H9 (cell line): ENCODE data around the gene KAZALD1. TPM values are rescaled to one million over a fixed set of nuclear protein-coding genes. Genes with fewer than 3 reads are reported as not detected.

Source experiments
- DNase-seq: peaks from one replicate; pipeline ENCODE4 v3.0.0-alpha.2; 2017
- H2AFZ ChIP-seq: one replicate; pipeline ENCODE4 v1.6.1; 2013; ENCODE audit warnings: mild to moderate bottlenecking, low read length, control low read depth, moderate library complexity
- H2AK5ac ChIP-seq: 2 replicates; pipeline ENCODE4 v1.6.1; 2013; ENCODE audit warnings: low read length, control low read depth, mixed read lengths; ENCODE audit not compliant: insufficient read length
- H2BK120ac ChIP-seq: one replicate; pipeline ENCODE4 v1.6.1; 2013; ENCODE audit warnings: low read depth, mild to moderate bottlenecking, low read length, control low read depth, inconsistent platforms; ENCODE audit not compliant: poor library complexity, severe bottlenecking
- H2BK12ac ChIP-seq: 2 replicates; pipeline ENCODE4 v1.6.1; 2013; ENCODE audit warnings: low read length, control low read depth, mixed read lengths, low read depth; ENCODE audit not compliant: insufficient read length
- H2BK15ac ChIP-seq: 2 replicates; pipeline ENCODE4 v1.6.1; 2013; ENCODE audit warnings: low read depth, low read length, control low read depth
- H2BK20ac ChIP-seq: one replicate; pipeline ENCODE4 v1.6.1; 2013; ENCODE audit warnings: low read depth, mild to moderate bottlenecking, low read length, control low read depth, inconsistent platforms; ENCODE audit not compliant: poor library complexity, severe bottlenecking
- H2BK5ac ChIP-seq: 2 replicates; pipeline ENCODE4 v1.6.1; 2013; ENCODE audit warnings: low read length, control low read depth, mixed read lengths; ENCODE audit not compliant: insufficient read length
- H3K14ac ChIP-seq: 2 replicates; pipeline ENCODE4 v1.6.1; 2013; ENCODE audit warnings: low read length, control low read depth; ENCODE audit not compliant: insufficient read depth
- H3K18ac ChIP-seq: 2 replicates; pipeline ENCODE4 v1.6.1; 2013; ENCODE audit warnings: low read depth, mild to moderate bottlenecking, mixed read lengths, low read length, control low read depth; ENCODE audit not compliant: insufficient read length
- H3K23ac ChIP-seq: 2 replicates; pipeline ENCODE4 v1.6.1; 2013; ENCODE audit warnings: low read length, control low read depth, mixed read lengths, low read depth; ENCODE audit not compliant: insufficient read length
- H3K23me2 ChIP-seq: 2 replicates; pipeline ENCODE4 v1.6.1; 2013; ENCODE audit warnings: low read depth, mild to moderate bottlenecking, mixed read lengths, low read length, control low read depth; ENCODE audit not compliant: insufficient read length, poor library complexity, severe bottlenecking
- H3K27ac ChIP-seq: 2 replicates; pipeline ENCODE4 v1.5.1; 2013; ENCODE audit warnings: low read length, control low read depth, mixed read lengths, low read depth; ENCODE audit not compliant: insufficient read length
- H3K27me3 ChIP-seq: 2 replicates; pipeline ENCODE4 v1.6.1; 2013; ENCODE audit warnings: low read length, control low read depth, inconsistent platforms; ENCODE audit not compliant: insufficient read depth
- H3K4ac ChIP-seq: 2 replicates; pipeline ENCODE4 v1.6.1; 2013; ENCODE audit warnings: low read depth, mild to moderate bottlenecking, control low read depth, inconsistent platforms, low read length, moderate library complexity
- H3K4me1 ChIP-seq: 2 replicates; pipeline ENCODE4 v1.6.1; 2013; ENCODE audit warnings: low read length, control low read depth, inconsistent platforms; ENCODE audit not compliant: insufficient read depth
- H3K4me2 ChIP-seq: 2 replicates; pipeline ENCODE4 v1.6.1; 2013; ENCODE audit warnings: low read length, control low read depth, mixed read lengths; ENCODE audit not compliant: insufficient read length, insufficient read depth
- H3K56ac ChIP-seq: 2 replicates; pipeline ENCODE4 v1.6.1; 2013; ENCODE audit warnings: low read depth, mild to moderate bottlenecking, mixed read lengths, low read length, control low read depth; ENCODE audit not compliant: insufficient read length
- H3K79me1 ChIP-seq: 2 replicates; pipeline ENCODE4 v1.6.1; 2013; ENCODE audit warnings: low read depth, mild to moderate bottlenecking, moderate library complexity, low read length, control low read depth, inconsistent platforms; ENCODE audit not compliant: insufficient read depth, poor library complexity, severe bottlenecking
- H3K79me2 ChIP-seq: 2 replicates; pipeline ENCODE4 v1.6.1; 2013; ENCODE audit warnings: low read length, control low read depth, inconsistent platforms; ENCODE audit not compliant: insufficient read depth
- H3K9ac ChIP-seq: 2 replicates; pipeline ENCODE4 v1.6.1; 2013; ENCODE audit warnings: low read length, control low read depth, mixed read lengths; ENCODE audit not compliant: insufficient read length; ENCODE audit errors: extremely low read depth
- H3K9me3 ChIP-seq: one replicate; pipeline ENCODE4 v1.6.1; 2013; ENCODE audit warnings: low read depth, low read length, inconsistent platforms; ENCODE audit not compliant: control insufficient read depth
- H3T11ph ChIP-seq: one replicate; pipeline ENCODE4 v1.6.1; 2013; ENCODE audit warnings: mild to moderate bottlenecking, low read length, control low read depth, inconsistent platforms
- H4K20me1 ChIP-seq: one replicate; pipeline ENCODE4 v1.6.1; 2013; ENCODE audit not compliant: control insufficient read depth, insufficient read length, insufficient read depth
- H4K5ac ChIP-seq: 2 replicates; pipeline ENCODE4 v1.6.1; 2013; ENCODE audit warnings: low read depth, mild to moderate bottlenecking, mixed read lengths, low read length, control low read depth; ENCODE audit not compliant: insufficient read length
- H4K8ac ChIP-seq: replicated peaks from 2 replicates; pipeline ENCODE4 v1.6.1; 2013; ENCODE audit warnings: low read length, control low read depth, mixed read lengths, low read depth; ENCODE audit not compliant: insufficient read length
- H4K91ac ChIP-seq: 2 replicates; pipeline ENCODE4 v1.6.1; 2013; ENCODE audit warnings: low read depth, mild to moderate bottlenecking, moderate library complexity, mixed read lengths, low read length, control low read depth; ENCODE audit not compliant: insufficient read length
- H3K27ac Mint-ChIP-seq, 3 experiments: 2 replicates in 2 of 3; 3 replicates in 1 of 3; pipeline ENCODE4 v1.8.0; 2020 to 2021; ENCODE audit warnings: mixed read lengths in 3 of 3, mild to moderate bottlenecking in 1 of 3, moderate library complexity in 1 of 3
- H3K27me3 Mint-ChIP-seq: 2 replicates; pipeline ENCODE4 v1.8.0; 2021; ENCODE audit warnings: low read depth, mild to moderate bottlenecking, moderate library complexity, mixed read lengths
- H3K36me3 Mint-ChIP-seq, 3 experiments: 2 replicates in 2 of 3; 3 replicates in 1 of 3; pipeline ENCODE4 v1.8.0; 2020 to 2021; ENCODE audit warnings: low read depth in 3 of 3, mixed read lengths in 3 of 3; ENCODE audit not compliant: insufficient read depth in 1 of 3
- H3K4me1 Mint-ChIP-seq, 2 experiments: 2 replicates each; pipeline ENCODE4 v1.8.0; 2020; ENCODE audit warnings: mixed read lengths in 2 of 2
- H3K4me3 Mint-ChIP-seq, 2 experiments: 2 replicates in 1 of 2; 3 replicates in 1 of 2; pipeline ENCODE4 v1.8.0; 2020 to 2021; ENCODE audit warnings: mild to moderate bottlenecking in 2 of 2, mixed read lengths in 2 of 2, moderate library complexity in 1 of 2
- H3K9me3 Mint-ChIP-seq, 2 experiments: 2 replicates in 1 of 2; 3 replicates in 1 of 2; pipeline ENCODE4 v1.8.0; 2020; ENCODE audit warnings: mild to moderate bottlenecking in 2 of 2, mixed read lengths in 2 of 2, moderate library complexity in 1 of 2
- CTCF ChIP-seq: fragments of 200-600 bp; sonication (generic); conservative IDR thresholded peaks from 3 replicates; pipeline ENCODE4 v1.8.0; 2021; ENCODE audit warnings: antibody characterized with exemption, mild to moderate bottlenecking
- WGBS: extraction: QIAGEN DNeasy Blood & Tissue Kit; methylation state at CpG from one replicate; pipeline ENCODE4 v1.1.7; 2013; ENCODE audit warnings: missing lambda C conversion rate, low lambda C conversion rate, mixed read lengths; ENCODE audit not compliant: insufficient read length; ENCODE audit errors: extremely low coverage; 5-methylcytosine and 5-hydroxymethylcytosine counted together
- total RNA-seq: library from RNA; stranded (reverse); gene quantifications from 2 replicates; pipeline ENCODE4 v1.2.1, GENCODE V29; 2021

KAZALD1 gene
- total RNA-seq, 1 experiment from 2014 or later, result 2.9 TPM

DNA sequence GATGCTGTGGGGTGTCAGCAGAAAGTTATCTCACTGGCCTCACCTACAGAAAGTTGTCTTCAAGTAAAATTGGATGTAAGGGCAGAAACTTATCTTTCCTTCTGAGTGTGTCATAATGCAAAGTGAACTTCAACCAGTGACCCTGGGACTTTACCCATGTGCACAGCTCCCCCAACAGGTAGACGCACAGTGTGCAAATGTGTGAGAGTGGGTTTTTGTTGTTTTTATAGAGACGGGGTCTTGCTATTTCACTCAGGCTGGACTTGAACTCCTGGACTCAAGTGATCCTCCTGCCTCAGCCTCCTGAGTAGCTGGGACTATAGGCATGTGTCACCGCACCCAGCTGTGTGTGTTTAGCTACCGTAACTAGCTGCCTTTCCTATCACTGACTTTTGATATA lies 6.4 kb upstream of the KAZALD1 start:
- H3K4me2 ChIP-seq, result no peak overlapping the region
- no peak overlapping the region for H3K23ac ChIP-seq
- peaks cover 5% of the 10 kb centered on the region; the same call in 1 of the 2 replicates for H3K4me1 ChIP-seq
- 0 out of 3 replicates have a peak, but pooled peaks have one; percentile 18 for TF ChIP-seq CTCF
- H3K27me3 ChIP-seq, result peaks cover 8% of the 10 kb centered on the region; the same call in 1 of the 2 replicates
- H3K56ac ChIP-seq, result no peak overlapping the region
- Mint-ChIP-seq H3K4me3 (no peak overlapping the region), H3K36me3 (peaks cover 0 to 16% (median 5%) of the 10 kb centered on the region in 3 experiments; a peak in 3 of 7 replicates), H3K9me3 (no peaks in the 10 kb centered on the region; a peak in 1 of 5 replicates), H3K27ac (no peak overlapping the region), H3K4me1 (peaks cover 15 to 17% of the 10 kb centered on the region in 2 experiments), H3K27me3 (peaks cover 18% of the 10 kb centered on the region)
- no CpG with 5 or more reads among the region's 4 CpGs for WGBS
- no peak overlapping the region for H2BK5ac ChIP-seq
- no peak overlapping the region for H2BK12ac ChIP-seq
- H3K14ac ChIP-seq, result no peak overlapping the region
- H3K27ac ChIP-seq, result no peak overlapping the region
- H3K79me1 ChIP-seq, result no peaks in the 10 kb centered on the region
- no peak overlapping the region for H2AK5ac ChIP-seq
- no peak overlapping the region for H4K91ac ChIP-seq
- no peak overlapping the region for H2BK20ac ChIP-seq
- no peak overlapping the region for H3K4ac ChIP-seq
- no peak overlapping the region for H3K9ac ChIP-seq
- no peak overlapping the region for H2AFZ ChIP-seq
- H3K79me2 ChIP-seq, result no peaks in the 10 kb centered on the region
- H4K20me1 ChIP-seq, result no peaks in the 10 kb centered on the region
- H4K8ac ChIP-seq, result no peak overlapping the region
- DNase-seq, result no peak
- no peak overlapping the region for H3K18ac ChIP-seq
- H3K9me3 ChIP-seq, result no peaks in the 10 kb centered on the region
- H4K5ac ChIP-seq, result no peak overlapping the region
- peaks cover 6% of the 10 kb centered on the region for H3K23me2 ChIP-seq
- no peak overlapping the region for H3T11ph ChIP-seq
- no peak overlapping the region for H2BK120ac ChIP-seq
- H2BK15ac ChIP-seq, result no peak overlapping the region
